Thyroid gland (tissue), 4 donors: ENCODE measurements around the gene UPF1.

Source experiments
- CTCF ChIP-seq, 6 experiments: fragments of 200-600 bp in 3 of 6; fragments of 450-650 bp in 3 of 6; sonication (generic) in 3 of 6; IDR thresholded peaks; one replicate each; pipeline ENCODE4 v1.5.1; 2016 to 2019; ENCODE audit warnings: antibody characterized with exemption in 6 of 6, mild to moderate bottlenecking in 2 of 6, inconsistent platforms in 1 of 6, moderate library complexity in 1 of 6
- POLR2A ChIP-seq, 2 donors: fragments of 450-650 bp; IDR thresholded peaks; one replicate each; pipeline ENCODE4 v1.6.1; 2017; ENCODE audit warnings: antibody characterized with exemption in 2 of 2, mild to moderate bottlenecking in 2 of 2, moderate library complexity in 1 of 2

DNA sequence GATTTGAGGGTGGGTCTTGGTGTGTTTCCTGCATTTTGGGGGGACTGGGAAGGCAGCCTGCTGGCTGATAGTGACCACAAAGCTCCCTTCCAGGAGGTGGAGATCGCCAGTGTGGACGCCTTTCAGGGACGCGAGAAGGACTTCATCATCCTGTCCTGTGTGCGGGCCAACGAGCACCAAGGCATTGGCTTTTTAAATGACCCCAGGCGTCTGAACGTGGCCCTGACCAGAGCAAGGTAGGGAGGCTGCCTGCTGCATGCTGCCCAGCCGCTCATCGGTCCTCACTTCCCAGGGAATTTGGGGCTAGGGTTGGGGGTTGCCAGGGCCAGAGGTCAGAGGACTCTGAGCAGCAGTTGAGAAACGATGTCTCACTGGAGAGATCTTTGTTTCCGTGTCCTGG is 30.2 kb downstream of the UPF1 start:
- TF ChIP-seq CTCF (IDR thresholded peaks at IDR 0.05) = no peak
- TF ChIP-seq POLR2A (IDR thresholded peaks at IDR 0.05) = no peak
